Activated CD4-positive, alpha-beta T cell treated with anti-CD3 and anti-CD28 coated beads for 24 hours (primary cell): ENCODE data around the gene ZNF710.

Experiments used
- DNase-seq, 2 donors: peaks; one replicate each; pipeline ENCODE4 v3.0.0-alpha.2; 2020; ENCODE audit warnings: low read depth in 2 of 2

Gene ZNF710

DNA sequence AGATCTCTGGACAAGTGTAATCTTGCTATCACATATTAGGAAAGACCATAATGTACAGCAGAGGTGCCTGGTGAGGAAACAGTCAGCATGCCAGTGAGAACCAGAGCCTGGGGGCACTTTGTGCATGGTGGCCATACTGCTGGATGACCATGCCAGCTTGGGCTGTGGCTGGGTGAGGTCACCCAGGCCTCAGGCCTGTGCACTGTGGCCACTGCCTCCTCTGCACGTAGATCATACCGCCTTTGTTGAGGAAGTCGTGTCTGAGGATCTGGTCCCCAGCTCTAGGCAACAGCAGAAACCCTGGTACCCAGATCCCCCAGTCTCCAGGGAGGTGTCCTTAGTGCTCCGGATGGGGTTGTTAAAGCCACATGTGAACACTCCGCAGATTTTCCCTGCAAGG, 38.9 kb downstream of the ZNF710 start:
- DNase-seq, result no peak

DNA sequence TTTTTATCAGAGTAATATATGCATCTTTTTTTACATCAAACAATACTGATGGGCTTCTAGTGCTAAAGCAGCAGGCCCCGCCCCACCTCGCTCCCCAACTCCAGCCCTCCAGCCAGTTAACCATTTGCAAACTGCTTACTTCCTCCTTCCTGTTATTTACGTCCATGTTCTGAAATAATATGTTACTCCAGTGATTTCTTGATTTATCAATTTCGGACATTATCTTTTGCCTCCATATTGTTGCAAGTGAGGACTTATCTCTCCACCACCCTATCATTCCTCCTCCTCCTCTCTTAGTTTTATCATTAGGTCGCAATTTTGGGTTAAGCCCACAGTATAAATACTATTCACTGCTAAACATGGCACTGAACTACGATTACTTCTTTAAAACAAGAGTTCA, 39.5 kb downstream of the ZNF710 start:
- no peak for DNase-seq

DNA sequence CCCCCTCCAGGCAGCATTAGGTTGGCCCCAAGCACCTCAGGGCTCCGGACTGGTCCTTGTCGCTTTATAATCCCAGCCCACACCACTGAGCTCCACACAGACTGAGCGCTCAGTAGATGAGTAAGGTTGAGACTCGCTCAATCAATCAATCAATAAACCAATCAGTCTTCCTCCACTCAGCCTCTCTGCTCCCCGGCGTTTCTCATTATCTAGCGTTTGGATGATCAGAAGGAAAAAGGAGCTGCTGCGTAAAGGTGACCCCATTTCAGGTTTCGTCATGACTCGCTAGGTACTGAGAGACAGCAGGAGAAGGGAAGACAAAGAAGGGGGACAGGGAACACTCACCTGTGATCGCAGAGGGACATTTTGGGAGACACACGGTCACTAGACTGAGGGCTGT, 41.2 kb downstream of the ZNF710 start:
- no peak for DNase-seq

DNA sequence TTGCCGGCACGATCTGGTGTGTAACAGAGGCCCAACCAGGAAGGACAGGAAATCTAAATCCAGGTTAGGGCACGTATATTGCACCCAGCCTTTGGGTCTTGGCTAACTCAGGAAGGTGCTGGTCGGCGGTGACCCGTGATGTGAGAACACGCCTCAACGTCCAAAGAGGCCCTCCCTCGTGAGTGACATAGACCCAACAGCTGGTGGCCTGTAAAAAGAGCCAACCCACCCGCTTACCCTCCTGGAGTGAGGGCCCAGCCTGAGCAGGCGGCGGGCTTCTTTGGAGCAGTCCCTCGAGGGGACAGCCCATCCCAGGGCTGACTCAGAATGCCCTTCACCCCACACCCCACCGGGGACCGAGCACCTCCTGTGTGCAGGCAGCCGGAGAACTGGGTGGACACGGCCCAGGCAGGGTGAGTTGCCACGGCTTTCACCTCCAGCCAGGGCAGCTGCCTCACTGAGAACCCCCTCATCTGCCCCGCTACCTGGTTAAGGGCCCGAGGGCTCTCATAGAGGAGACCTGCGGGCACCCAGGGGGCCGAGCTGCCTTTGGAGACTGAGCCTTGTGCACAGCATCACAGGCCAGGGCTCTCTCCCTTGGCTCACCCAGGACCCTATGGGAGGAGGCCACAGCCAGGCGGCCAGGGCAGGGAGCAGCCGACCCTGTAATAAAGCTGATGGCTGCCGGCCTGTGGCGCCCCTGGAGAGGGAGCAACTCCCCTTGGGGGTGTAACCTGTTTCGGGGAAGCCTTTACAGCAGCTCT, 41.8 kb downstream of the ZNF710 start:
- no peak for DNase-seq

DNA sequence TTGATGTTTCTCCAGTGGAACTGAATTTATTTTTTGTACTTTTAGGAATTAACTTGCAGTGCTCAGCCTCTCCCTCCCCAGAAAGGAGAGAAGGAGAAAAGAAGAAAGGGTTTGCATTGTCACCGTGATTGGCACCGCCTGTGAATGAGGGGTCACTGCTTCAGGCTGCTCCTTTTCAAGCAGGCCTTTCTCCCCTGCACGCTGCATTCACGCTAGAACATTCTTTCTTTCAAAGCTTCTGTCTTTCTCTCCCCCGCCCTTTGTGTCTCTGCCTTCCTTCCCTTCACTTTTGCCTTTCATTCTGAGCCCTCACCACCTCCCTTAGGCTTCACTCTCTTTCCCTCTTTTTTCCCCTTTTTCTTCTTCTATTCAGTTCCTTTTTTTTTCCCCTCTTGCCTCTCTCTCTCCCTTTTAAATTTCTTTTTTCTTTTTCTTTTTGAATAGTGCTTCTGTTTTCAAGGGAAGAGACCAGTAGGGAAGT, 42.4 kb downstream of the ZNF710 start:
- no peak for DNase-seq

DNA sequence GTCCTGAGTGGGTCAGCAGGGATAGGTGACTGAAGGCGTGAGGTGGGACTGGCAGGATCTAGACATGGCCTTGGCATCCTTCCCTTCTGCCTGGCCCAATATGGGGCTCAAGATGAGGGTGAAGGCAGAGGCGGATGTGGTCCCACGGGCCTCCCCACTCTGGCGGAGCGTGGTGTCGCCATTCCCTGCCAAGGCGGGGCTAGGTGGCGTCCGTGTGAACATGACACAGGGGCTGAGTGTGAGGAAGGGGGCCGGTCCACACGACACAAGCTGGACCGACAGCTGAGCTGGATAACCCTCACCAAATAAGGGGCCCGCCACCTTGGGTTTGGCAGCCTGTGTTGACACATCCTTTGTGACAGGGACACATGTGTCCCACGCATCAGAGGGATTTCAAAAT, 43.1 kb downstream of the ZNF710 start:
- DNase-seq, result no peak

DNA sequence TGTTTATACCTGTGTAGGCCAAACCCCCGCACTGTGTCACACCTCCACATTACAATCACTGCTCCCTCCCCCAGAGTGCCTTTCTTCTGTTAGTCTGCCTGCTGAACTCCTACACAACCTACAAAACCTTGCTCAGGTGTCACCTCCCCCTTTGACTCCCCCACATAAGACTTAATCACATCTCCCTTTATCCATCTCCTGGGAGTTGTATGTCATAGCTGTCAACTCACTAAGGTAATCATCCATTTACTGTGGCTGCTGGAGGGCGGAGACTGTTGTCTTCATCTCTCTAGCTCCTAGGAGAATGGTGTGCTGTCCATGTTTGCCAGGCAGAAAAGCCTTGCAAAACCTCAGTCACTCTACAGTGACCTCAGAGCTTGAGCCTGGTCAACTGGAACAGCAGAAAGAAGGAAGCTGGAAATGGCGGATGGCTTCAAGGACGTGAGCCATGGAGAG, 43.8 kb downstream of the ZNF710 start:
- no peak for DNase-seq

DNA sequence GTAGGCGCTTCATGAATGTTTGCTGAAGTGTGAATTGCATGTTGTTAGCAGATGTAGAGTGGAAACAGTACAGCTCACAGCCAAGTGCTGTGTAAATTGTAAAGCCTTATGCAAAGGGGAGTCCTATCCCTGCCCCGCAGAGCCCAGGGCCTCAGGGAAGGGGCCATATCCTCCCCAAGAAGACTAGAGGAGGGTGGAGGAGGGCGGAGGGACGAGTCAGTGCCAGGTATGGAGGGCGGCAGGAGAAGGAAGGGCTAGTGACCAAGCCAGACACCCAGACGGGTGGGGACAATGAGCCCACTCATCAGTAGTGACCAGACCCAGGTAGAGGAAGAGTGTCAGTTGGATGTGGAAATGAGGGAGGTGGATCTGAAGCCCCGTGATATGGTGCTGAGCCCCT, 45.2 kb downstream of the ZNF710 start:
- no peak for DNase-seq

DNA sequence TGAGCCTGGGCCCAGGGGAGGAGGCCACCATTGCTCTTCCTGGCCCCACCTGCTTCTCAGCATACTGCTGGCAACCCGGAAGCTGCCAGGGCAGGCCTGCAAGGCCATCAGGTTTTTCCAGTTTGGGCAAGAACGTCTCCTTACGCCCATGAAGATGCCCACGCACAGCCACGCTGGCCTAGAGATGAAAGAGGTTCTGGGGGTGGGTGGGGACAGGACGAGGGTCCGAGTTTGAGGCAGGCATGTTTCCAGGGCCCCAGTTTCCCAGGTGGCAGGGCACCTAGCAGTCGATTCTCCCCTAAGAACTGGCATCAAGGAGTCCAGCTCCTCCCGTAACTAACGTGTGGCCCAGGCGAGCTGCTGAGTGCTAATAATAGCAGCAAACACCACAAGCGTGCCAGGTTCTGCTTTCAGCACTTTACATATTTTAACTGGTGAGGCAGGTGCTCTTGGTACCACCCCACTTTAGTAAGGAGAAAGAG, 45.8 kb downstream of the ZNF710 start:
- no peak for DNase-seq

DNA sequence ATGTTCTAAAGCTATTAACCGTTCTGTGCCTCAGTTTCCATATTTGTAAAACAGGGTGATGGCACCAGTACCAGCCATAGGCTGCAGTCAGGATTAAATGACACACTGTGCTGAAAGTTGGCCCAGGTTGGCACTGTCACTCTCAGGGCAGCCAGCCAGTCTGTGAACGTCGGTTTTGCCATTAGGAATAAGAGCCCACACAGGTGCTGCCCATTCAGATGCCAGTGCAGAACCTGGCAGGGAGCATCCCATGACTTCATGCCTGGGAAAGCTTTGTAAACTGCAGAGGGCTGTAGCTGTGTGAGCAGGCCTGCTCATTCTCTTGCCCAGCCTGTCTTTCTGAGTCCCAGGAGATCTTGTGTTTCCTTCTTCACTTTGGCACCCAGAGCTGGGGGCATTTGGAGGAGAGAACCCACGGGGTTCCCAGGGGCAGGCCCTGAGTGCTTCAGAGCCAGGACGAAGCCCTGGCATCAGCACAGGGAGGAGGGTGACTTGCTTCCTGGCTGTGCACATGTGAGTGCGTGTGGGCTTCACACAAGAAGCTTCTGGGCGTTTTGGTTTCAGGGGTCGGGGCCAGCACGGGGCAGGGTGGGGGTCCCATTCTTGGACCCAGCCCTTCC, 46.9 kb downstream of the ZNF710 start:
- no peak for DNase-seq

DNA sequence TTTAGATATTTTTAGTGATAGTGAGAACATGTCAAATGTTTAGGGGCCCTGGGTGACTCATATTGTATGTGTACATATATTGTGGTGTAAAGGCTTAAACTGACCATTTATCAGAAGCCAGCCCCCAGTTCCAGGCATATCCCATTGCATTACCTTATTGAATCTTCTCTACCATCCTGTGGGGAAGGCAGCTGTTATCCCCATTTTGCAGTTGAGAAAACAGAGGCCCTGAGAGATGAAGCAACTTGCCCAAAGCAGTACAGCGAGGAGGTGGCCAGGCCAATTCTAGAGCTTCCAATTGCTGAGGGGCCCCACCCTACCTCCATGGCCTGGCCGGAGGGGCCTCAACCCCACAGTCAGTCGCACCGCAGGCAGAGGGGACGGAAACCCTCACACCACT, 47.9 kb downstream of the ZNF710 start:
- no peak for DNase-seq

DNA sequence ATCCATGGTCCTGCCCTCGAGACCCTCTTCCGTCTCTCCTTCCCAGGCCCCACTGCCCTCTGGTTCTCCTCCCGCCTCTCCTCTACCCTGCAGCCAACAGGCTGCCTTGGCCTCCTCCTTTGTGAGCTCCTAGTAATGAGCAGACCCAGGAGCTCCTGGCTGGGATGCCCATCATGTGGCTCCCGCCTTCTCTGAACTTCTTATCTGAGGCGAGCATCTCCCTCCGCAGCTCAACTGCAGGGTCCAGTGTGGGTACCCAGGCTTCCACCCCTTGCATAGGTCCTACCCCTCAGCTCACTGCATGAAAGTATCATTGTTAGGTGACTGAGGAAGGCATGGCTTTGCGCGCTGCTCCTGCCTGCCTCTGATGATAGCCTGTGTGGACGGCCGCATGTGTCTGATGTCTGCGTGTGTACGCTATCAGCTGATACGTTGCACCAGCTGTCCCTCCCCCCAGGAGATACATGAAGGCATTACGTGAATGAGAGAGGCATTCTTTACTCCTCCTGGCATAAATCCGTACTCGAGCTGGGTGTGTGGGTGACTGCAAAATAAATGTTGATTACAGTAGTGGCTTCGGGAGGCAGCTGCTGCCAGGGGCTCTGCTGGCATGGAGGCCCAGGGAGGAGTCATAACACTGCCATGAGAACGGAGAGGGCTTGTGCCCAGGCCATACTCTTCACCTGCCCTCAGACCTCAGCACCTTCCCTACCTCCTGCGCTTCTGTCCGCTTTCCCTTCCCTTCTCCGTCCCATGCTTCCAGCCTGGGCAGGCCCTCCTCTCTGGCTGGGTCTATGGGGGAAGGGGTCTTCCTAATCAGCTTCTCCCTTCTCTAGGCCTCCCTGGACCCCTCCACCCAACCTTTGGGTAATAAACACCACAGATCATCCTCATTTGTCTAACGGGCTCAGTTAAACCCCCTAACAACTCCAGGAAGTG, 48.8 kb downstream of the ZNF710 start:
- DNase-seq, result no peak

DNA sequence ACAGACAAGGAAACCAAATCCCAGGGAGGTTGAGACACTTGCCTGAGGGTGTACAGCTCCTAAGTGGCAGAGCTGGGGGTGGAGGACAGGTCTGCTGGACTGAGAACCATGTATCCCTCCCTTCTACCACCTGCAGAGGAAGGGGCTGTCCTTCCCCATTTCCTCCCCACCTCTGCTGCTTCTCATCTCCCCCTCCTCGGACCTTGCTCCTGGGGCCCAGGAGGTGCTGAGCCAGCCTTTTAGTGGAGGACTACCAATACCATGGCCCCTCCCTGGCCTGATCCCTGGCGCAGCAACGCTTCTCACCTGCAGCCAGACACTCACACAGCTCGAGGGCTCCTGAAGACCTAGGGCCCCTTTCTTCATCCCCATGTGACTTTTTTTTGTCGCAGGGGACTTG, 50.8 kb downstream of the ZNF710 start:
- no peak for DNase-seq

DNA sequence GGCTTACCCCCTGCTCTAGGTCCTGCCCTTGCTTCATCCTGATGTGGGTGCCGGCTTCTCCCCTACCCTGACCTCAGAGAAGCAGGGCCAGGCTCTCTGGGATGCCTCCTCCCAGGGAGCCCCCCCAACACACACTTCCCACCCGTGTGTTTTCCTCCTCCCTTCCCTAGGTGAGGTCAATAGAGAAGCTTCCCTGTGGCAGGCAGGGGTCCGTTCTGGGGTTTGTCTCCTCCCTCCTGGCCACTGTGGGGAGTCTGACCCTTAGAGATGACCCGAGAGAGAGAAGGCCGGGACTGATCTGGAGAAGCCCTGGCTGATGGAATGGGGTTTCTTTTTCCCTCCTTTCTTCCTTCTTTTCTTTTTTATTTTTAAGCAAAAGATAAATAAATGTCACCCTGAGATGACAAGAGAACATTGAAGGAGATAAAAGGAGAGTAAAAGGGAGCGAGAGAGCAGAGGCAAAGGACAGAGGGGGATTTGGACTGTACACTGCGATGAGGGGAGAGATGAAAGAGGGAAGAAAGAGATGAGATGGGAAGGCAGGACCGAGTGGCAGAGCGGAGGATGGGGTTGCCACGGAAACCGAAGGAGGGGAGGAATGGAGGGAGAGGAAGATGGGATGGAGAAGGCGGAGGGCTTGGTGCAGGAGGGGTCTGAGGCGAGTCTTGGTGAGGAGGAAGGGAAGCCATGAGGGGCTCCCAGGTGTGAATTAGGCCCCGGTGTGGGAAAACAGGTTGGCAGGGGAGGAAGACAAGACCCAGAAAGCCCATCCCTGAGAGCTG, 52.8 kb downstream of the ZNF710 start:
- DNase-seq, result no peak

DNA sequence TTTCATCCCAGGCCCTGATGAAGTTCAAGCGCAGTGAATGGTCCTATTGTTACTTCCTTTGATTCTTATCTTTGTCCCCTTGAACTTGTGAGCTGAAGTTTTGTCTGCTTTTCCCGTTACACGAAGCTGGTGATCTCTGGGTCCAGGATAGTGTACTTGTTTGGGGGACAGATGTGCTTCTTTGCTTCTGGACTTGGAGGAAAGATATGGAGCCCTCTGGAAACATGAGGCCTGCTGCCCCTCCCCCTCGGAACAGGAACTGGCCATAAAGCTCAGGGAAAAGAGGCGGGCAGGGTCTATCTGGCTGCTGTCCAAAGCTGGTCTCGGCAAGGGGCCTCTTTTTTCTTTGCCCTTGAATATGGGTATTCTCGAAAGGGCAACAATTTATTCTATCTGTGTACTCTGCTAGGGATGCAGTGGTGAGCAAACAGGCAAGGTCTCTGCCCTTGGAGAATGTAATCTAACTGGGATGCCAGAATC, 53.5 kb downstream of the ZNF710 start:
- no peak for DNase-seq

DNA sequence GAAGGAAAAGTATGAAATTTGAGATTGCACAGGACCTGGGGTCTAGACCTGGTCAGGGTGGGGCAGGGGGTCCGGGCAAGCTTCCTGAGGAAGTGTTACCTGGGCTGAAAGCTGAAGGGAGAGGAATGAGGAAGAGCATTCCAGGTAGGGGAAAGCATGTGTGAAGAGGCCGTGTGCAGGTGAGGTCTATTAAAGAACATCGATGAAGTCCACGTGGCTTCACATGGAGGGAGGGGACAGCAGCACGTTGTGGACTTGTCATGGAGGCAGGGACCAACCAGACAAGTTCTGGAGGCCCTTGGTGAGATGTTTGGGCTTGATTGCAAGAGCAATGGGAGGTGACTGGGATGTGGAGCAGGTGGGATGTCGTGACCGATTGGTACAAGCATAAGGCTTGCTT, 54.1 kb downstream of the ZNF710 start:
- no peak for DNase-seq

DNA sequence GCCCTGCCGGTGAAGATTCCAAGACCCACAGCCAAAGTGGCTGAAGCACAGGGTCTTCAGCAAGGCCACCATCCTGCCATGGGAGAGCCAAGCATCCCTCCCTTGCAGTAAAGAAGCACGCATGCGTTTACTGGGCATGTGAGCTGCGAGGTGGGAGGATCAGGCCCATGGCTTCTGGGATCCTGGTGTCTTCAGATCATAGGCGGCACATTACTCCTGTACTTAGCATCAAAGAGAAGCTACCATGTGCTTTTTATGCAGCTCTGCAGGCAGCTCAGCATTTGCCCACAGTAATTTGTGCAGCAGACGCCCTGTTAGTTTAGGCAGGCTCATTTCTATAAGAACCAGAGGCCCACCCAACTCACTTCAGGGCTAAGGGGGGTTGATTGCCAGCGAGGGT, 55.4 kb downstream of the ZNF710 start:
- DNase-seq, result no peak

DNA sequence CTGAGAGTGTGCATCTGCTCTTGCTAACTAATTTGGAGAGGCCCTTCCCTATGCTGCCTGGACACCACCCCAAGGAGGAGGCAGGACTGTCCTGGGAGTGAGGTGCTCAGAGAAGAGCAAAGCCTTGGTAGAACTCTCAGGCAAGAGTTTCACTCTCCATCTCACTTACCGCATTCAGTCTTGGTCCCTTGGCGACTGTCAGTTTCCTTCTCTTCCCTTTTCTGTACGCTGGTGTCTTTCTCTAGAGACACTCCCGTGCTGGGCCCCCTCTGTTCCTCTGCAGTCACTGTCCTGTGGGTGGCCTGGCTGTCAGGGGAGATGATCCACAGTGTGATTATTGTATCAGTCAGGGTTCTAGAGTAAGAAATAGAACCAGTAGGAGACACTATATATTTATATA, 57.2 kb downstream of the ZNF710 start:
- DNase-seq, result no peak

DNA sequence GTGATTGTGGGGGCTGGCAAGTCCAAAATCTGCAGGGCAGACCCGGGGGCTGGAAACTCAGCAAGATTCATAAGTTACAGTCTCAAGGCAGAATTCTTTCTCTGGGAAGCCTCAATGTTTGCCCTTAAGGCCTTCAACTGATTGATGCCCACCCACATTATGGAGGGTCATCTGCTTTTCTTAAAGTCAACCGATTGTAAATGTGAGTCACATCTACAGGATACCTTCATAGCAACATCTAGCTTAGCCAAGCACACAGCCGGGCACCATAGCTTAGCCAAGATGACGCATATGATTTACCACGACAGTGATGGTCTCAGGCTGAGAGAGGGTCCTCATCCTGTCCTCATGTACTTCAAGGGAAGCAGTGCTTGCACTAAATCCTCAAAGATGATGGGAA, 57.7 kb downstream of the ZNF710 start:
- no peak for DNase-seq

DNA sequence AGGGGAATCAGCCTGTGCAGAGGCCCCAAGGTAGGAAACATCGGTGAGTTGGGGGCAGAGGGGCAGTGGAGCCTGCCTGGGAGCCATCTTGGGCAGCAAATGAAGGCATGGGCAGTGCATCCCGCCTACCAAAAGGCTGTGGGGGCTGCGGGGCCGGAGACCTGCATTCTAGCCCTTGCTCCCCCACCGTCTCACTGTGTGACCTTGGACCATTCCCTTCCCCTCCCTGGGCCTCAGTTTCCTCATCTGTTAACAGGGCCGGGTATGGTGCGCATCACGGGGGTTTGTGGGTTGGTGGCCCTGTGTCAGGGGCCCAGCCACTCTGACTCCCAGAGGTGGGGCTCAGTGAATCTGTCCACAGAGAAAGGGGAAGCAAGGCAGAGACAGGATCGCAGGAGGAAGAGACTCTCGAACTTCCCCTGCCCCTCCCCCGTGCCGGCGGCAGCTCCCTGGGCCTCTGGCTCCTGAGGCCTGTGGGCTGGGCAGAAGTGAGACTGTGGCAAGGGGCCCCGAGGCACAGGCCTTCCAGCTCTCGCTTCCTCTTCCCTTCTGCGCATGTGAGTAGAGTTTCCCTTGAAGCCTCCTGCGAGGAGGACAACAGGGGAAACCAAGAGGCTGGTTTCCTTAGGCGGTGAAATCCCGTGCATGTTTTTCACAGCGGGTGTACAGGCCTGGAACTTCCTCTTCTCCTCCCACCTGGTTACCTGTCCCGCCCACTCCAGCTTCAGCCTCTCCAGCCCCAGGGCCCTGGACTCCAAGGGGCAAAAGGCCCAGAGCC, 58.3 kb downstream of the ZNF710 start:
- peak; percentile 68 to 74 for DNase-seq

DNA sequence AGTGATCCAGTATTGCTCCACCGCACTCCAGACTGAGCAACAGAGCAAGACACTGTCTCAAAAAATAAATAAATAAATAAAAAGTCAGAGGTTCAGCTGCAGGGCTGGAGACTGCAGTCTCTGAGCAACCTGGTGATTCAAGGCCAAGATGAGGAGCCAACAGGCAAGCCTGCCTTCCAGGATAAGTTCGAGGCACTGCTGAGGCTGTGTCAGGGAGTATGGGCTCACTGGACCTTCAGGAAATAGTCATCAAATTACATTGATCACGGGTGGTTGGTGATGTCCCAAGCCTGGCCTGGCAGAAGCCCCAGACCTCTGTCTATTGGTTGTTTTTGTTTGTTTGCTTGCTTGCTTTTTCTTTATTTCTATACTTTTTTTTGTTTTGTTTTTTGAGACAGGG, 59.7 kb downstream of the ZNF710 start:
- no peak for DNase-seq
